Loucy (cell line): Measurements from ENCODE around the gene SPZ1.

Experiments
- H2AFZ ChIP-seq: fragments of 200-600 bp; sonication (generic); 2 replicates; pipeline ENCODE4 v1.6.0; 2016; ENCODE audit warnings: antibody characterized with exemption, mild to moderate bottlenecking, low read length, moderate library complexity
- H3F3A ChIP-seq: fragments of 200-600 bp; 2 replicates; pipeline ENCODE4 v1.6.0; 2016; ENCODE audit warnings: antibody characterized with exemption, low read depth, mild to moderate bottlenecking
- H3K27me3 ChIP-seq: fragments of 200-600 bp; sonication (generic); 2 replicates; pipeline ENCODE4 v1.6.1; 2014; ENCODE audit warnings: low read length, mild to moderate bottlenecking; ENCODE audit not compliant: insufficient read depth, poor library complexity, severe bottlenecking
- H3K36me3 ChIP-seq: fragments of 200-600 bp; sonication (generic); 2 replicates; pipeline ENCODE4 v1.6.1; 2016; ENCODE audit warnings: low read length; ENCODE audit not compliant: insufficient read depth
- H3K4me1 ChIP-seq: fragments of 200-600 bp; sonication (generic); 2 replicates; pipeline ENCODE4 v1.5.1; 2014; ENCODE audit warnings: low read length, mild to moderate bottlenecking; ENCODE audit not compliant: insufficient read depth, poor library complexity, severe bottlenecking
- H3K4me2 ChIP-seq: fragments of 200-600 bp; sonication (generic); 2 replicates; pipeline ENCODE4 v1.6.0; 2014; ENCODE audit warnings: antibody characterized with exemption, low read length, low read depth, mild to moderate bottlenecking; ENCODE audit not compliant: poor library complexity, severe bottlenecking
- H3K4me3 ChIP-seq: fragments of 200-600 bp; sonication (generic); 2 replicates; pipeline ENCODE4 v1.5.1; 2014; ENCODE audit warnings: low read length, mild to moderate bottlenecking, mixed read lengths; ENCODE audit not compliant: poor library complexity, severe bottlenecking
- H3K79me2 ChIP-seq: fragments of 200-600 bp; sonication (generic); 2 replicates; pipeline ENCODE4 v1.6.1; 2014; ENCODE audit warnings: low read length; ENCODE audit not compliant: insufficient read depth
- H3K9ac ChIP-seq: fragments of 200-600 bp; sonication (generic); 2 replicates; pipeline ENCODE4 v1.6.0; 2014; ENCODE audit warnings: mild to moderate bottlenecking, low read depth, low read length, moderate library complexity; ENCODE audit not compliant: poor library complexity, severe bottlenecking
- H3K9me2 ChIP-seq: fragments of 200-600 bp; sonication (generic); replicated peaks from 2 replicates; pipeline ENCODE4 v1.6.1; 2016; ENCODE audit warnings: low read depth, low read length, mixed read lengths
- H3K9me3 ChIP-seq: fragments of 200-600 bp; sonication (generic); 2 replicates; pipeline ENCODE4 v1.6.1; 2014; ENCODE audit warnings: mild to moderate bottlenecking, antibody characterized with exemption, low read length, low read depth; ENCODE audit not compliant: insufficient read depth
- H4K20me1 ChIP-seq: fragments of 200-600 bp; sonication (generic); 2 replicates; pipeline ENCODE4 v1.6.0; 2014; ENCODE audit warnings: antibody characterized with exemption, low read length, mild to moderate bottlenecking; ENCODE audit not compliant: insufficient read depth, poor library complexity, severe bottlenecking
- CTCF ChIP-seq: fragments of 200-600 bp; sonication (generic); conservative IDR thresholded peaks from 2 replicates; pipeline ENCODE4 v1.5.1; 2014; ENCODE audit warnings: mild to moderate bottlenecking, antibody characterized with exemption, low read length
- EZH2phosphoT487 ChIP-seq: fragments of 200-600 bp; IDR thresholded peaks from 2 replicates; pipeline ENCODE4 v1.6.1; 2018; ENCODE audit warnings: antibody characterized with exemption, mild to moderate bottlenecking, moderate library complexity, borderline replicate concordance

The SPZ1 gene

GRCh38 chr5:80284720-80285119, 35.1 kb upstream of the SPZ1 start:
- H3K9ac ChIP-seq, result no peak overlapping the region
- H3K27me3 ChIP-seq, result no peaks in the 10 kb centered on the region
- H4K20me1 ChIP-seq, result no peaks in the 10 kb centered on the region
- H3K4me1 ChIP-seq, result no peaks in the 10 kb centered on the region
- TF ChIP-seq EZH2phosphoT487, result no peak
- no peak for TF ChIP-seq CTCF
- H3K36me3 ChIP-seq, result no peaks in the 10 kb centered on the region
- no peaks in the 10 kb centered on the region for H3F3A ChIP-seq
- H2AFZ ChIP-seq, result peak overlapping the region; percentile 51
- no peak overlapping the region for H3K4me3 ChIP-seq
- H3K9me3 ChIP-seq, result no peaks in the 10 kb centered on the region
- no peaks in the 10 kb centered on the region for H3K79me2 ChIP-seq
- H3K9me2 ChIP-seq, result no peaks in the 10 kb centered on the region
- H3K4me2 ChIP-seq, result peak overlapping the region; percentile 1

DNA sequence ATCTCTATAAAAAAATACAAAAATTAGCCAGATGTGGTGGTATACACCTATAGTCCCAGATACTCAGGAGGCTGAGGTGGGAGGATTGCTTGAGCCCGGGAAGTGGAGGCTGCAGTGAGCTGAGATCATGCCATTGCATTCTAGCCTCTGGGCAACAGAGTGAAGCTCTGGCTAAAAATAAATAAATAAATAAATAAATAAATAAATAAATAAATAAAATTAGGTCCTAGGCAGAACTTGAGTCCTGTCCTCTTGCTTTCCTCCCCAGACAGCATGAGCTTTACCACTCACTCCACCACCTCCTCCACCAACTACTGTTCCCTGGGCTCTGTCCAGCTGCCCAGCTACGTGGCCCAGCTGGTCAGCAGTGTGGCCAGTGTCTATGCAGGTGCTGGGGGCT, 31.6 kb upstream of the SPZ1 start:
- no peaks in the 10 kb centered on the region for H3K36me3 ChIP-seq
- H3K27me3 ChIP-seq, result no peaks in the 10 kb centered on the region
- no peak overlapping the region for H2AFZ ChIP-seq
- no peaks in the 10 kb centered on the region for H4K20me1 ChIP-seq
- H3K9ac ChIP-seq, result no peak overlapping the region
- no peaks in the 10 kb centered on the region for H3K9me3 ChIP-seq
- no peaks in the 10 kb centered on the region for H3K9me2 ChIP-seq
- H3K4me3 ChIP-seq, result no peak overlapping the region
- H3F3A ChIP-seq, result no peaks in the 10 kb centered on the region
- TF ChIP-seq CTCF (no peak), EZH2phosphoT487 (no peak)
- no peaks in the 10 kb centered on the region for H3K79me2 ChIP-seq
- H3K4me2 ChIP-seq, result no peak overlapping the region
- H3K4me1 ChIP-seq, result no peaks in the 10 kb centered on the region

DNA sequence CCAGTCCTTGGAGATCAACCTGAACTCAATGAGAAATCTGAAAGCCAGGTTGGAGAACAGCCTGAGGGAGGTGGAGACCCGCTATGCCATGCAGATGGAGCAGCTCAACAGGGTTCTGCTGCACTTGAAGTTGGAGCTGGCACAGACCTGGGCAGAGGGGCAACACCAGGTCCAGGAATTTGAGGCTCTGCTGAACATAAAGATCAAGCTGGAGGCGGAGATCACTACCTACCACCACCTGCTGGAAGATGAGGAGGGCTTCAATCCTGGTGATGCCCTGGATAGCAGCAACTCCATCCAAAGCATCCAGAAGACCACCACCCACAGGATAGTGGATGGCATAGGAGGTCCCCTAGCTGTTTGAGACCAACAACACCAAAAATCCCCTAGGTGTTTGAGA, 30.5 kb upstream of the SPZ1 start:
- no peaks in the 10 kb centered on the region for H3K4me1 ChIP-seq
- no peaks in the 10 kb centered on the region for H3F3A ChIP-seq
- no peaks in the 10 kb centered on the region for H3K9me2 ChIP-seq
- no peak for TF ChIP-seq CTCF
- TF ChIP-seq EZH2phosphoT487, result no peak
- H3K4me3 ChIP-seq, result no peak overlapping the region
- no peak overlapping the region for H2AFZ ChIP-seq
- H3K27me3 ChIP-seq, result no peaks in the 10 kb centered on the region
- no peaks in the 10 kb centered on the region for H4K20me1 ChIP-seq
- H3K36me3 ChIP-seq, result no peaks in the 10 kb centered on the region
- H3K9me3 ChIP-seq, result no peaks in the 10 kb centered on the region
- H3K4me2 ChIP-seq, result no peak overlapping the region
- no peak overlapping the region for H3K9ac ChIP-seq
- H3K79me2 ChIP-seq, result no peaks in the 10 kb centered on the region
